Endothelial cell of umbilical vein (primary cell): ENCODE results near the gene LRP2. TPM values are rescaled to one million over a fixed set of nuclear protein-coding genes. Genes with fewer than 3 reads are reported as not detected.

Experiments
- BruUV-seq: library from RNA; stranded (reverse); fragments of 400-500 nt; replicated peaks from 2 replicates; lab custom pipeline; 2021; lab: Mats Ljungman, UMichigan
- CTCF ChIA-PET: fragments of 300-600, 350-600 bp; sonication (Branson Sonifier 250); formaldehyde crosslinking; loops from one replicate; lab custom pipeline; 2021; ENCODE audit warnings: antibody characterized with exemption, inconsistent platforms; lab: Charles Lee
- POLR2A ChIA-PET: fragments of 300-600, 350-600 bp; sonication (Branson Sonifier 250); formaldehyde crosslinking; loops from one replicate; lab custom pipeline; 2021; ENCODE audit warnings: antibody characterized with exemption, inconsistent platforms; lab: Charles Lee
- DNase-seq: peaks from one replicate; pipeline ENCODE4 v3.0.0-alpha.2; 2011; ENCODE audit warnings: low read depth, low spot score
- FAIRE-seq: peaks from 2 replicates; lab custom pipeline; 2011; peaks lifted over from hg19 to GRCh38; lab: Jason Lieb, UNC
- H2AFZ ChIP-seq: 2 replicates; pipeline ENCODE4 v1.6.0; 2012; ENCODE audit warnings: low read depth, low read length, control low read depth, inconsistent platforms
- H3K27ac ChIP-seq: 2 replicates; pipeline ENCODE4 v1.5.1; 2011; ENCODE audit warnings: low read depth, mild to moderate bottlenecking, control low read depth, low read length, moderate library complexity; ENCODE audit not compliant: insufficient read depth
- H3K27me3 ChIP-seq, 2 experiments: 2 replicates each; pipeline versions ENCODE4 v1.6.0 to v1.6.1; 2011; ENCODE audit warnings: low read length in 2 of 2, mixed read lengths in 1 of 2; ENCODE audit not compliant: control insufficient read depth in 2 of 2, insufficient read depth in 2 of 2
- H3K36me3 ChIP-seq, 2 experiments: 2 replicates in 1 of 2; 3 replicates in 1 of 2; pipeline ENCODE4 v1.5.1; 2011; ENCODE audit warnings: low read length in 2 of 2, mild to moderate bottlenecking in 1 of 2, moderate library complexity in 1 of 2; ENCODE audit not compliant: control insufficient read depth in 2 of 2, insufficient read depth in 2 of 2; ENCODE audit errors: extremely low read depth in 1 of 2
- H3K4me1 ChIP-seq: 3 replicates; pipeline ENCODE4 v1.5.1; 2011; ENCODE audit warnings: mild to moderate bottlenecking, low read length; ENCODE audit not compliant: control insufficient read depth, insufficient read depth; ENCODE audit errors: extremely low read depth
- H3K4me2 ChIP-seq: 2 replicates; pipeline ENCODE4 v1.6.1; 2011; ENCODE audit warnings: low read length, control low read depth, mixed read lengths; ENCODE audit not compliant: insufficient read depth
- H3K4me3 ChIP-seq, 3 experiments: fragments of 200-600 bp in 1 of 3; sonication (generic), shearing (Covaris generic) in 1 of 3; replicated peaks in 1 of 3; 2 replicates each; pipeline ENCODE4 v1.5.1; 2011 to 2016; ENCODE audit warnings: control low read depth in 3 of 3, low read length in 3 of 3, mild to moderate bottlenecking in 2 of 3, inconsistent platforms in 1 of 3, low read depth in 1 of 3, moderate library complexity in 1 of 3; ENCODE audit not compliant: insufficient read depth in 1 of 3
- H3K79me2 ChIP-seq: 2 replicates; pipeline ENCODE4 v1.6.0; 2012; ENCODE audit warnings: low read length, inconsistent platforms; ENCODE audit not compliant: control insufficient read depth, insufficient read depth
- H3K9ac ChIP-seq: replicated peaks from 2 replicates; pipeline ENCODE3; 2011; ENCODE audit warnings: low read length, control low read depth; ENCODE audit not compliant: insufficient read depth; ENCODE audit errors: extremely low read depth
- H3K9me1 ChIP-seq: replicated peaks from 3 replicates; pipeline ENCODE4 v1.6.0; 2011; ENCODE audit warnings: mild to moderate bottlenecking, low read length; ENCODE audit not compliant: control insufficient read depth, insufficient read depth; ENCODE audit errors: extremely low read depth
- H3K9me3 ChIP-seq: replicated peaks from 2 replicates; pipeline ENCODE4 v1.5.1; 2012; ENCODE audit warnings: low read length, inconsistent platforms; ENCODE audit not compliant: control insufficient read depth, insufficient read depth
- H4K20me1 ChIP-seq: replicated peaks from 2 replicates; pipeline ENCODE3; 2011; ENCODE audit warnings: mild to moderate bottlenecking, low read length; ENCODE audit not compliant: control insufficient read depth, insufficient read depth; ENCODE audit errors: extremely low read depth
- EZH2 ChIP-seq: IDR thresholded peaks from 2 replicates; pipeline ENCODE4 v1.6.1; 2012; ENCODE audit warnings: borderline replicate concordance, low read depth, mild to moderate bottlenecking, moderate library complexity, low read length, inconsistent platforms; ENCODE audit not compliant: severe bottlenecking
- FOS ChIP-seq: IDR thresholded peaks from 2 replicates; pipeline ENCODE4 v1.6.1; 2011; ENCODE audit warnings: mild to moderate bottlenecking, low read length, moderate library complexity, borderline replicate concordance; ENCODE audit not compliant: insufficient read depth
- GATA2 ChIP-seq: IDR thresholded peaks from 2 replicates; pipeline ENCODE4 v1.7.0; 2011; ENCODE audit warnings: low read depth, mild to moderate bottlenecking, moderate library complexity, mixed read lengths, low read length; ENCODE audit not compliant: insufficient read length, insufficient read depth
- JUN ChIP-seq: IDR thresholded peaks from 2 replicates; pipeline ENCODE4 v1.6.1; 2011; ENCODE audit warnings: borderline replicate concordance, low read depth; ENCODE audit not compliant: insufficient read length, insufficient read depth
- MAX ChIP-seq: IDR thresholded peaks from 2 replicates; pipeline ENCODE4 v1.6.1; 2011; ENCODE audit not compliant: insufficient read depth, insufficient read length
- MYC ChIP-seq: IDR thresholded peaks from one replicate; pipeline ENCODE4 v1.6.1; 2011; ENCODE audit warnings: mild to moderate bottlenecking, low read depth, low read length
- POLR2A ChIP-seq: IDR thresholded peaks from 2 replicates; pipeline ENCODE4 v1.6.1; 2012; ENCODE audit warnings: low read depth, mild to moderate bottlenecking, control low read depth, low read length
- POLR2AphosphoS5 ChIP-seq: IDR thresholded peaks from 2 replicates; pipeline ENCODE4 v1.6.1; 2012; ENCODE audit warnings: low read depth, mild to moderate bottlenecking, control low read depth, low read length, moderate library complexity; ENCODE audit not compliant: insufficient read depth
- dilution Hi-C: fragments of 300-500 bp; cut with MboI; formaldehyde crosslinking; loops from one replicate; pipeline ENCODE4 v1.15.0; 2019; ENCODE audit warnings: low sequenced_read_pairs; ENCODE audit not compliant: extremely low pct_ligation_motif_present
- intact Hi-C: fragments of 100-400 bp; cut with micrococcal nuclease; formaldehyde crosslinking; loops from one replicate; pipeline ENCODE4 v1.10.0; 2022
- polyA plus RNA-seq, 4 experiments: library from polyadenylated mRNA; depleted of rRNA in 3 of 4; stranded (reverse) in 3 of 4; unstranded in 1 of 4; fragments of >200 nt; gene quantifications; 2 replicates each; pipeline versions ENCODE4 v1.2.1 to v1.2.3, GENCODE V29; 2011 to 2012; ENCODE audit warnings: missing spikeins in 1 of 4
- total RNA-seq: library from RNA; stranded (reverse); gene quantifications from 2 replicates; pipeline ENCODE4 v1.2.3, GENCODE V29; 2021
- TF ChIP-seq, protein P1 (sequence below), 2 donors: IDR thresholded peaks; 1 replicate in 1 of 2; 2 replicates in 1 of 2; pipeline ENCODE4 v1.5.1; 2011; ENCODE audit warnings: low read length in 2 of 2, mild to moderate bottlenecking in 2 of 2, moderate library complexity in 2 of 2, control low read depth in 1 of 2, inconsistent platforms in 1 of 2, low read depth in 1 of 2; ENCODE audit not compliant: insufficient read depth in 1 of 2; ENCODE audit errors: extremely low read depth in 1 of 2

LRP2 gene
- total and polyA plus RNA-seq, 2 donors (not counting 3 experiments of a cell fraction or from before 2014, with no cell fraction given), result not detected

DNA sequence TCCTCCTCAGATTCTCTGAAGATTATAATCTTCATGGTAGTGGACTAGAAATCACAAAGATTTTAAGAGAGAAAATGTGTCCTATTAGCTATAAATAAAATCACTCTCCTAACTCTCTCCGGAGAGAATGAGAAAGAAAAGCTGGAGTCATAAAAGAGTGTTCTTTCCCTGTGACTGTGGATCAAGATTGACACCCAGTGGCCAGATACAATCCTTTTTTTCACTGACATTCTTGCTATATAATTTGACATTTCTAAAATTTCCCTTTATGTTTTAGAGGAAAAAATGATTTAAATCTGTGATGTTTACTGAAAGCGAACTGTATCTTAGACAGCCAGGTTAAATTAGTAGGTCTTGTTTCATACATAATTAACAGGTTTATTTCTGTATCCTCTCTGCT is 35.4 kb upstream of the LRP2 start:
- no peak overlapping the region for H2AFZ ChIP-seq
- H3K4me1 ChIP-seq, result no peaks in the 10 kb centered on the region
- no peaks in the 10 kb centered on the region for H3K79me2 ChIP-seq
- H3K9ac ChIP-seq, result no peak overlapping the region
- CTCF ChIA-PET, result interaction anchor here (1.1 to 1.5 kb wide), 6 partner anchors 12 to 288 kb away, joined by 3 to 8 read pairs (median 3); no protein-coding TSS in a partner anchor
- no peaks in the 10 kb centered on the region for H3K36me3 ChIP-seq
- no peaks in the 10 kb centered on the region for H3K9me3 ChIP-seq
- FAIRE-seq (no peak), DNase-seq (no peak)
- dilution Hi-C loops, result no loop called here
- no TSS peak for BruUV-seq
- no peaks in the 10 kb centered on the region for H3K9me1 ChIP-seq
- H3K27me3 ChIP-seq, result peaks cover 7 to 12% of the 10 kb centered on the region in 2 experiments
- POLR2A ChIA-PET, result no interaction called here
- no peak overlapping the region for H3K4me3 ChIP-seq
- H3K27ac ChIP-seq, result no peak overlapping the region
- no peaks in the 10 kb centered on the region for H4K20me1 ChIP-seq
- TF ChIP-seq FOS (no peak), EZH2 (no peak), MAX (no peak), POLR2AphosphoS5 (no peak), MYC (no peak), JUN (no peak)
- intact Hi-C loops, result loop anchor here (1.0 to 10.0 kb wide), 2 partner anchors 287 to 453 kb away; no protein-coding TSS in a partner anchor
- no peak overlapping the region for H3K4me2 ChIP-seq

- H3K9me1 ChIP-seq, result no peaks in the 10 kb centered on the region
- DNase-seq, result no peak
- ChIA-PET POLR2A (no interaction called here), CTCF (interaction anchor here (1.4 kb wide), 1 partner anchor 286 kb away, joined by 7 read pairs; no protein-coding TSS in a partner anchor)
- H3K9me3 ChIP-seq, result no peaks in the 10 kb centered on the region
- BruUV-seq, result no TSS peak
- no peak for FAIRE-seq
- no peak overlapping the region for H2AFZ ChIP-seq
- H3K9ac ChIP-seq, result no peak overlapping the region
- no peak overlapping the region for H3K4me2 ChIP-seq
- intact Hi-C loops (loop anchor here (10.0 kb wide), 1 partner anchor 451 kb away; no protein-coding TSS in a partner anchor), dilution Hi-C loops (no loop called here)
- no peaks in the 10 kb centered on the region for H3K36me3 ChIP-seq
- TF ChIP-seq MAX (no peak), JUN (no peak), MYC (no peak), EZH2 (no peak), POLR2AphosphoS5 (no peak), GATA2 (no peak), POLR2A (no peak), FOS (no peak)
- TF ChIP-seq, protein P1, sequence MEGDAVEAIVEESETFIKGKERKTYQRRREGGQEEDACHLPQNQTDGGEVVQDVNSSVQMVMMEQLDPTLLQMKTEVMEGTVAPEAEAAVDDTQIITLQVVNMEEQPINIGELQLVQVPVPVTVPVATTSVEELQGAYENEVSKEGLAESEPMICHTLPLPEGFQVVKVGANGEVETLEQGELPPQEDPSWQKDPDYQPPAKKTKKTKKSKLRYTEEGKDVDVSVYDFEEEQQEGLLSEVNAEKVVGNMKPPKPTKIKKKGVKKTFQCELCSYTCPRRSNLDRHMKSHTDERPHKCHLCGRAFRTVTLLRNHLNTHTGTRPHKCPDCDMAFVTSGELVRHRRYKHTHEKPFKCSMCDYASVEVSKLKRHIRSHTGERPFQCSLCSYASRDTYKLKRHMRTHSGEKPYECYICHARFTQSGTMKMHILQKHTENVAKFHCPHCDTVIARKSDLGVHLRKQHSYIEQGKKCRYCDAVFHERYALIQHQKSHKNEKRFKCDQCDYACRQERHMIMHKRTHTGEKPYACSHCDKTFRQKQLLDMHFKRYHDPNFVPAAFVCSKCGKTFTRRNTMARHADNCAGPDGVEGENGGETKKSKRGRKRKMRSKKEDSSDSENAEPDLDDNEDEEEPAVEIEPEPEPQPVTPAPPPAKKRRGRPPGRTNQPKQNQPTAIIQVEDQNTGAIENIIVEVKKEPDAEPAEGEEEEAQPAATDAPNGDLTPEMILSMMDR (IDR thresholded peaks at IDR 0.05; ENCODE audit: extremely low read depth in 1 of 2, insufficient read depth in 1 of 2, low read depth in 1 of 2, low read length in 2 of 2), result no peak
- peaks cover 7 to 15% of the 10 kb centered on the region in 2 experiments for H3K27me3 ChIP-seq
- no peak overlapping the region for H3K4me3 ChIP-seq
- H4K20me1 ChIP-seq, result no peaks in the 10 kb centered on the region
- no peaks in the 10 kb centered on the region for H3K79me2 ChIP-seq
- no peak overlapping the region for H3K27ac ChIP-seq
- H3K4me1 ChIP-seq, result no peaks in the 10 kb centered on the region
Observed at GRCh38 chr2:169395821-169396374, 33.6 kb upstream of the LRP2 start.
